HG03442 (cell line): ENCODE data around the gene ADGRL3.

Source experiments
- ATAC-seq: cut with Tn5 transposase; IDR thresholded peaks from one replicate; pipeline ENCODE4 v1.9.1; 2021; ENCODE audit warnings: mild to moderate bottlenecking, moderate library complexity; ENCODE audit not compliant: unreplicated experiment

The ADGRL3 gene

DNA sequence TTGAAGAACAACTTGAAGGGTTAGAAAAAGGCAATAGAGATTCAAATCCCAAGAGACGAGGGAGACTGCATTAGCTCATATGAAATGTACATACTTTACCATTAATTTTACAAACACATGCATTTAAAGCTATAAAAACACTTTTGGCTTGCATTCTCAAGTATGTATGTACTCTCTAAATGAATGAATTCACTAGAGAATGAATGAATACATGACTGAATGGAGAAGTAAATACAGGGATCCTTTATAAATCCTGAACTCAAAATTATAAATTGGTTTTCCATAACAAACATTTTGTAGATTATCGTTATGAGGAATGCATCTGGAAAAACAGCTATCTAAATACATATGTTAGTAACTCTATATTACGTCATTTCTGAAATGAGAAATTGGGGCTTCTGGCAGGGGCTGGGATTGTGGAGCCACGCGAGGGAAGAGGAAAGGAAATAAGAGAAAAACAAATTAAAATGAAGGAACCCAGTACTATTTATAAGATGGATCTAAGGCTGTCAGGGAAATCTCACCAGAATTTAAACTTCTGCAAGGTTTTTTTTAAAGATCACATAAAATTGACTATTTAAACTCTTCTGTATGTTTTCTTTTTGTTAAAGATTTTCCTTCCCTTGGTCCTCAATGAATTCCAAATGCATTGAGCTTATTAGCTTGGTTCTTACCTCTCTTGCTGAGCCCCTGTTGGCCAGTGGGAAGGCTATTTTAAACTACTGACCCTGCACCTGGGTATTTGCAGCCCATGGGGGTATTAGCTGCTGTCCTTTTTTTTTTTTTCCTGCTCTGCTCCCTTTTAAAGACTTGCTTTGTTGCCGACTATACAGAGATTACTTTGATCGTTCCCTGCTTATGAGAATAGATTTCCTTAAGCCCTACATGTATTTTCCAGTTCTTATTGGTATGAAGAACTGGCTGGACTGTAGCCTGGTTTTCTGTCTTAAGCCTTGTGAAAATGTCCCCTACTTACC lies 207.8 kb downstream of the ADGRL3 start:
- ATAC-seq = no peak

DNA sequence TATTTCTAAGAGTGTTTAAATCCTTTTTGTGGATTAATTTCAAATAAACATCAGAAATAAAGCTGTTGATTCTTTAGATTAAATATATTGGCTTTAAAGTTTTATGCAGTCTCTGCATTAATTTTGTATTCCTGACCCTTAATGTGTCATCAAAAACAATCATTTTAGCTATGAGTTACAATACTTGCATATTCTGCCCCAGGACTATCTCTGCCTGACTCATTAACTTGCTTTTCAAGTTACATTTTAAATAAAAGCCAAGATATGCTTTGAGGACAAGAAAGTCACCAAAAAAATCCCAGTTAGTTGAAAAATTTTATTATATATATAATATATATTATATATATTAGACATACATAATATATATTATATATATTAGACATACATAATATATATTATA lies 208.7 kb downstream of the ADGRL3 start:
- ATAC-seq = no peak

DNA sequence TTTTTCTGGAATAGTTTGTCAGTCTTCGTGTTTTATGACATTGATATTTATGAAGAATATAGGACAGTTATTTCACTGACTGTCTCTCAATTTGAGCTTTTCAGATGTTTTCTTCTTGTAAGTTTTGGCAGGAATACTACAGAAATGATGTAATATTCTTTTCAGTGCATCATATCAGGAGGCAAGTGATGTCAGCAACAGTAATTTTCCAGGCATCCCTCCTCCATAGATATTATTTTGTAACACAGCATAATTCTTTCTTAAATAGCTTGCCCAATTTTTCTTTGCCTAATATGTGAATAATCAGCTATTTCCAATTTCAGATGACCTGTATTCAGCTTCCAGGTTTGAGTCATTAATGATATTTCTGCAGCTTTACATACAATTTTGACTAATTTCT lies 211.1 kb downstream of the ADGRL3 start:
- no peak for ATAC-seq

DNA sequence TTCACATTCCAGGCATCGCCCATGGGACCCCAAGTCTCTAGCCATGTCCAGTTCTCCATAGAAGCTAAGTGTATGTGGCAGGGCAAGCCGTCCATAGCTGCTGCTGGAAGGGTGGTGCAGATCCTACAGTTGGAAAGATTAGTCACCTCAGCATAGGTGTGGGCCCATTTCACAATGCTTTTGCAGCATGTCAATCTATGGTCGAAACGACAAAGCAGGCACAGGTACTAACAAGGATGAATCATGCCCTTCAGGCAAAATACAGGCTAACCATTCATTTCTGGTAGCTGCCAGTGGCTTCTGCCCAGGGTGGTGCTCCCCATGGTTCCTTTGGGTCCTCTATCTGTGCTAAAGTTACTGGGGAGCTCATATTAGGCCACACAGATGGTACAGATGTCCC lies 225.2 kb downstream of the ADGRL3 start:
- no peak for ATAC-seq

DNA sequence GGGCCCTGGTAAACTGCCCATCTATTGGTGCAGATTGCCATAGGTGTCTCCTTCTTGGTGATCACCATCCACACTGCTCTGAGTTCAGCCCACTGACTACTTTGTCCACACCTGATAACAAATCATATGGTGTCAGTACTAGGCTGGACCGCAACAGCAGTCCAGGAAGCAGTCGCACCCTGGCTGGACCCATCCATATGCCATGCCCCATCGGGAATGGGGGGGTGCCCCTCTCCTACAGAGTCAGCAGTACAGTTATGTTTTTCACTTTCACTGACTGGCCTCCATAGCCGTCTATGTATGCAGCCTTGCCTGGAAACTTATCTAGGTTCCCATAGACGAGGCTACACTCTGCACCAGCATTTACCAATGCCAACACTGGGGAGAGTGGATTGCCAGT lies 226.1 kb downstream of the ADGRL3 start:
- no peak for ATAC-seq

DNA sequence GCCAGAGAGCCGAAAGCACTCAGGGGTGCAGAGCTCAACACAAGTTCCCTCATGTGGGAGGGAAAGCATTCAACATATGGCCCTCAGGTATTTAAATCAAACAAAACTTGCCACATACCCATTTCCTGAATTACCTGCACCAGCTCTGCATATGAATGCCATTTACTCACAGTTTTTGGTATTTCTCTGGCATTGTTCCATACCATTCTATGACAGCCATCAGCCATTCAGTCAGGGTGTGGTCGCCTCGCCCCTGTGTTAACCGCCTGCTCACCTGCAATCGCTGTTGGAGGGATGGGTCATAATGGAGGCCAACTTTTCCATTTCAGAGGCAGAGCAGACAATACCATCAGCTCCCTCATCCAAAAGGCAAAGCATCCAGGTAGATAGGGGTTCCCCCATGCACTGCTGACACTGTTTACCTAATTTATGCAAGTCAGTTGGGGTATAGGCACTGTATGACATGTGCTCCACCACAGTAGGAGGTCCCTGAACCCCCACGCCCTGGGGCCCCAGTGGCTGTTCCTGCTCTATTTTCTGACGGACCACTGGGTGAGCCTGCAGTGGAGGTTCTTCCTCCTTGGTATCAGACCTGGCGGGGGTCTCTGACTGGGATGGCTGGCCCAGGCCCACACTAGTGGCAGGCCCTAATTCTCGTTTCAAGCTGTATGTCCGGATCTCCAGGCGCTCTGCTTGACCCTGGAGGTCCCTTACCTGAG lies 227.1 kb downstream of the ADGRL3 start:
- no peak for ATAC-seq

DNA sequence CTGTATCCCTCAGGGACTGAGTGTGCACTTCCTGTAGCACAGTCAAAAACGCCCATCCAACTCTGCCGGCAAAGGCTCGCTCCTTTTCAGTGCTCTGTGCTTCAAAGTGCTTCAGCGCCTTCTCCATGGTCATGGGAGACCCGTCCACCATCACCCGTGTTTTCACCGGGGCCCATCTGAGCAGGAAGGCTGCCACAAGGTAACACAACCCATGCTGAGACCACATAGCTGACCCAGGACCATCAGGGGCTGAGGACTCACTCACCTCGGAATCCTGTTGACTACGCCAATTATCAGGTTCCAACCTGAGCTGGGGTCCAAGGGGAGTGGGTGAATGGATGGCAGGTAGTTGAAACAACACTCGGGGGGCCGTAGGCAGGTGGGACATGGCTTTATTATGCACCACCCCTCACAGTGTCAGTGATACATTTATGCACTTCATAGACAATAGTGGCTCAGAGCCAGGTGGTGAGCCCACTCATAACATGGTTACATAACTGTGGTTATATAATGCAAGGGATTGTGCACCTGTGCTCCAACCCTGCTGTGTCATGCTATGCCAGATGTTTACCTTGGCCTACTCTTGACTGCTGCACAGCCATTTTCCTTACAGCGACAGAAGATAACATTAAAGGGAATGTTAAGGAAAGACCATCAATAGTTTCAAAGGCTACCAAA lies 227.8 kb downstream of the ADGRL3 start:
- ATAC-seq = no peak

DNA sequence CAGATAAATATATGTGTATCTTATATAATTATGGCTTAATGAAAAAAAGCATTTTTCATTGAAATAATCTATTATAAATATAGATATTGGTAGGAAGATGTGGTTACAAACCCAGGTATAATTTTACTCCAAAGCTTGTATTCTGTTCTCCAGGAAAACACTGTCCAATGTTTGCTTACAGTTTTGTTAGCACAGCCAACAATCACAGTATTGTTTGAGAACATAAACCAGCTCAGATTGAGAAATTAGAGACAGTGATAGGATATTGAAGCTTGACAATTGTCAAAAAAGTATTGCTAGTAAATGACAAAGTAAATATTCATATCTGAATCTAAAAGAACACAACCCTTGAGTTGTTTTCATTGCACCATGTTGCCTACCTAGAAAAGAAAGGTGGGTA lies 228.8 kb downstream of the ADGRL3 start:
- ATAC-seq = no peak

DNA sequence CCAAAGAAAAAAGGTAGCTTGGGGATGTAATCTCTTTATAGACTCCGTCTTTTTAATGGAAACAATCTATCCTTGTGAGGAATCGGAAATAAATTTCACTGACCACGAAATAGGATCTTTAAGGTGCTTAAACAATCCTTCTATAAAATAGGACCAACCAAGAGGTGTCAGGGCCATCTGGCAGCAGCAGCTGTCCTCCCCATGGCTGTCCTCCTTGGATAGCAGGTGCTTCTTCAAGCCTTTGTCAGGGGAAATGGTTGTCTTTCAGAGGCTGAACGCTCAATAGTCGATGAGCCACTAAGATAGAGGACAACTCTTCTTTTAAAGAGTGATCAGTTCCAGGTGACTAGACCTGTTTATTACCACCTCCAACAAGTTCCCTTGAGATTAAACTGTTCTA lies 231.0 kb downstream of the ADGRL3 start:
- ATAC-seq = no peak

DNA sequence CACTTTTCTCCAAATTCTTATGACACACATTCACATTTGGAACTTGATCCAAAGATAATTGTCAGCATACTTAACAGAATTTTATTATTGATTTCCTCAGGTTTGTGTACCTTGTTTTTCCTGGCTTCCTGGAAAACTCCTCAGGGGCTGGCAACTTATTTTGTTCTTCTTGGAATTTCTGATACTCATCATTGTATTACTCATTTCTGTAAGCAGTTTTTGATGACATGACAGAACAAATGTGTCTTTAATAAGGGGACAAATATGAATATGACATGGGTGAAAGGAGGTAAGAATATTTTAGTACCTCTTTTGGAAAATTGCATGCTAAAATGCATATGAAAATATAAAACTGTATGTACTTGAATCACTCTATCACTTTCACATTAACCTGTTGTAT lies 237.8 kb downstream of the ADGRL3 start:
- ATAC-seq = no peak

DNA sequence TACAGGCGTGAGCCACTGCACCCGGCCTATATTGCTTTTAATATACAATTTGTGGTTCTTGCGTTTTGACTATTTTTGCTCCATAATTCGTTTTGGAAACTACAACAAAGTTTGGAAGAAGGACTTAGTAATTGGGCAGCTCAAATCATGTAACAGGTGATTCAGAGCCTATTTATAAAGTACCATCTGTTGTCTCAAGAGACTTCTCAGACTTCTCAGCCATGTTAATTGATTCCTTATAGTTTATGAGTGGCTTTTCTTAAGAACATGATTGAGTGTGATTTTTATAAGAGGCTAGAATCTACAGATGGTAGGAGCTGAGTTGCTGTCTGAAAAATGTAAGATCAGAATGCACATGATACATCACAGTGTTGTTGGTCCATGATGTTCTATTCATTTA lies 240.2 kb downstream of the ADGRL3 start:
- no peak for ATAC-seq

DNA sequence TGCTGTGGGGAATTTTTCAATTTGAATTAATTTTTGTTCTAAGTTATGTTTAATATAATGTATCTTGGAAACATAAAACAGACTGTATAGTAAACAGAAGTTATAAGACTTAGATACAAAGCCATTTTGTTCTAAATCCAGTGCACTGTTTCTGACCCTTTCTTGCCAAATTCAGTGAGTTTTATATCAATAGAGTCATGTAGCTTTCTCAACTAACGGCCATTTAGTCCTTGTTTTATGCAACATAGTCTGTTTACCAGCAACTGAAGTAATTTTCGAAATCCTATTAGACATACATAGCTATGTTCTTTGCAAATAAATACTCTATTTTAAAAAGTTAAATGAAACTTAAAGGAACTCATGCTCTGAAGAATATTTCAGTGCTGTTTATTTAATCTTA lies 242.8 kb downstream of the ADGRL3 start:
- ATAC-seq = no peak

DNA sequence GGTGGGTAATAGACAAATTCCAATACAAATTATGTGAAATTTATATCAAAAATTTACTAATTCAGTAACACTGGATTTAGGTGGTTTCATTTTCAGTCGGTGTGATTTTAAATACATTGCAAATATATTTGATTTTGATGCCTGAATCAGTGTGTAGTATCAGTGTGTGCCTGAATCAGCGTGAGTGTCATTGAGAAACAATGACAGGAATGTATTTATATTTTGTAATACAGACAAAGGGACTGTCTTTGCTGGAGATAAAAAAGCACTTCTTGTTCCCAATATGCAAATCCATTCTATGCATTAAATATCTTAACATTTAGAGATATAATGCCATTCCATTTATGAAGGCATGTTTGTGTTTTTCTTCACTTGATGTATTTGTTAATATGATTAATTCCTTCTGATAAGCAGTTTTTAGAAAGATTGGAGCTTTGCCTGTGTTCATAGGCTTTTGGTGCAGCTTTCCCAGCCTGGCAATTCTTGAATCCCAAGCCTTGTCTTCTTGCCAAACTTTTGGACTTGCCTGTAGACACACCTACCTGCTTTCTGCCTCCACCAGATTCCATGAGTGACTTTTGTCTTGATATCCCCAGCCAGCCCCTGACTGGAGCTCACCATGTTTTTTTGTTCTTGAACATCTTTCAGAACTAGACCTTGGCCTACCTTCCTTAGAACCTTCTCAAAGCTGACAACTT lies 243.8 kb downstream of the ADGRL3 start:
- no peak for ATAC-seq

DNA sequence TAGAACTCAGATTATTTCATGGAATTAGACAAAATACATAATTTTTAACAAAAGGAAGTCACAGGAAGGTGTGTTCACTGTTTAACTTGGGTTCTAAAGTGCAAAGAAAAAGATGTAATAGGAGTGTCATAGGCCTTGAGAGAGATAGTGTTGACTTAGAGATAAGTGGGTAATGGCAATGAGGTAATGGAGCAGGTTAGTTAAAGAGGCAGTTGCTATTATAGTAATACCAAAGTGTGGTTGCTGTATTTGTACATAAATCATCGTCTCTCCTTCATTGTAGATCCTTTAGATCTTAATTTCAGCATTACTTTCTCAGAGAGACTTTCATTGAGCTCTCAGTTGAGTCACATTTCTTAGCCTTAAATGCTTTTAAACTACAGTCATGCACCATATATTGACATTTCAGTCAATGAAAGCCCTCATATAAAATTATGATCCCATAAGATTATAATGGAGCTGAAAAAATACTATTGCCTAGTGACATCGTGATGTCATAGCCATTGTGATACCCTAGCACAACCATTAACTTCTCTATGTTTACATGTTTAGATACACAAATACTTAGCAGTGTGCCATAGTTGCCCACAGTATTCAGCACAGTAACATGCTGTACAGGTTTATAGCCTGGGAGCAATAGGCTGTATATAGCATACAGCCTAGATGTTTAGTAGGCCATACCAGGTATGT lies 245.4 kb downstream of the ADGRL3 start:
- ATAC-seq = no peak

DNA sequence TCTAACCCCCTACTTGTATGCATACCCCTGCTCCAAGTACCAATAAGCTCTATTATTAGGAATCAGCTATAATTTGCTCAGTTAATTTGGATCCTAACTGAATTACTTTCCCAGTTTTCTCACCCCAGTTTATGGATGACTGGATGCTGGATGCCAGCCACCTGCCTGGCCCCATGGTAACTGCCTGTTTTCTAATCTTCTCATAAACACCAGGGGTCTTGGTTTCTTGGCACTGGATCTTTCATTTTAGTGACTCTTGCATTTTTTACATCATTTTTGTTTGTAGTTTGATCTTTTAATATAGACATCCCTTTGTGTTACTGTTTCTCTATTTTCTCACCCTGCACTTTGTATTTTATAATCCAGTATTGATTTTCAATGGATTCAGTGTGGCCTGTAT lies 246.8 kb downstream of the ADGRL3 start:
- no peak for ATAC-seq

DNA sequence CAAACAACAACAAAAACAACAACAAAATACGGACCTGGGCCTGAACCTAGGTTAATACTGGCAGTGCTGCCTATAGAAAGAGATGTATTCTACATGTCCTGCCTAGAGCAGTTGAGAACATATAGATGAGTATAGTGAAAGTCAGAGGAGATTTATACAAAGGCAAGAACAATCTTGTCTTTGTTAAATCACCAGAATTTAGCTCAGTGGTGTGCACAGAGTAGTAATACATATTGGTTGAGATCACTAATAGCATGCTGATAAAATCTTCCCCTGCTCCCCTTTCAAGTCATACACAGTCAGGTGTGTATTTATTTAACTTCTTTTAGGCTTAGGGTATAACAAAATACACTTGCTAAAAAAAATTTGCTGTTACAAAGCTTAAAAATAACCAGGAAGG lies 247.8 kb downstream of the ADGRL3 start:
- ATAC-seq = no peak

DNA sequence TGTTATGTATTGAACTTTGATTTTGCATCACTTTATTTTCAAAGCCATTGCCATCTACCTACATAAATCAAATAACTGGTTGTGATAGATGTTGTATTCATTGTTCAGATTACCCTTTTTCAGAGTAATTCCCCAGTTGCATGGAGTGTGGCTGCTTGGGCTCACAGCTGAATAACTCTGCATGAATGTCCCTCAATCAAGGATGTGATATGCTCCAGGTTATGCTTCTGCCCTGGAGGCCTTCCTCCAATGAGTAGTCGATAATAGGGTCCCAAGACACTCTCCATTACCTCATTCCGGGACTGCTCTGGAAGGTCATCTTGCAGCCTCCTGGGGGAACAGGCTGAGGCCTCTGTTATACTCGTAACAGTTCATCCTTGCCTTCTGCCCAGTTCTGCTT lies 251.8 kb downstream of the ADGRL3 start:
- no peak for ATAC-seq

DNA sequence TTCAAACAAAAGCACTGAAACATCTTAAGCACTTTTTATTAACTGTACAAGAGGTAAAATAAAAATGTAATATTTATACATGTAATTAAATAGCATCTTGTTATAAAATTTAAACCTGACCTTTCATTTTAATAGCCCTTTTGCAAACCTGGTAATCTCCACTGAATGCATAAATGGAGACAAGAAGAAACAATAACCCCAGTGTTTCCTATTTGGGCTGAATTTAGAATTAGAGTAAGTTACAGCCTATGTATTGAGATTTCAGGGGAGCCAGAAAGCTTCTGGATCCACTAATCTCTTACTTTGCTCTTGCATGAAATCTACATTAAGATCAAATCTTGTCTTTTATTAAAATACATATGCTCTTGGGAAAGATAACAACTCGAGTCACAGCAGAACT lies 261.8 kb downstream of the ADGRL3 start:
- no peak for ATAC-seq

DNA sequence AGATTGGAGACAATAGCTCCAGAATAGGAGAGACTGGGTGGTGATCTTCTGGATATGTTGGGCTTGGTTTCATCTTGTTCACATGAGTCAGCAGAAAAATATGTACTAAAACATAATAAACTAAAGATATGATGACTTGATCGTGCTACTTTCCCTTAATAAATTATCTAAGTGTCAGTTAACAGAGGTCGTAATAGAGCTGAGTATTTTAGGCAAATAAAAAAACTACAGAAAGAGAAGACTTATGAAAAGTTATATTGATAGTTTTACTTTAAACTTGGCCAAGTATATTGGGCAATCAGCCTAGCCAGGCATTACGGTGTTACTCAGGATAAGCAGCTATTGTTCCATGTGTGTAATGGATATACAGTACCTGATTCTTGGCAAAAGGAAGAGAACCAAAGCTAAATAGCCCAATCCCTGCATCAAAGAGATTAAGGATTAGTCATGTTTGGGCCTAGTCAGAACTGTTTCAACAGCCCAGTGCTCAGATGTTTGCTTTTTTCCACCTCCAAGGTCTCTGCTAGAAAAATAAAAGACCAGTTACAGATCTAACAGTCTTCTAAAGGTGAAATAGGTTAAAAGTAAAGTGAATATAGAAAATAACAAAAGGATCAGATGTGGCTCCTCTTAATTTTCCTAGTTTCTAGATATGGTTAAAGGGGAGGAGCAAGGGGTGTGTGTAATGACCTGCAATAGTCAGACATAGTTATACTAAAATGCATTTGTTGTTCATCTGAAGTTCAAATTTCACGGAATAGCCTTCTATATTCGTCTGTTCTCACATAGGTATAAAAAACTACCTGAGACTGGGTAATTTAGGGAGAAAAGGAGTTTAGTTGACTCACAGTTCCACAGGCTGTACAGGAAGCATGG lies 262.6 kb downstream of the ADGRL3 start:
- ATAC-seq = no peak
